Fibroblast of villous mesenchyme (primary cell): ENCODE data around the gene ANKLE1. TPM values are rescaled to one million over a fixed set of nuclear protein-coding genes. Genes with fewer than 3 reads are reported as not detected.

ENCODE experiments used
- DNase-seq: peaks from one replicate; pipeline ENCODE4 v3.0.0-alpha.2; 2010; ENCODE audit warnings: low read depth
- H3K4me3 ChIP-seq: 2 replicates; pipeline ENCODE4 v1.5.1; 2011; ENCODE audit warnings: low read depth, mild to moderate bottlenecking, low read length
- CTCF ChIP-seq: IDR thresholded peaks from 2 replicates; pipeline ENCODE4 v1.5.1; 2012; ENCODE audit warnings: low read depth, mild to moderate bottlenecking, low read length; ENCODE audit not compliant: insufficient read depth
- total RNA-seq: library from RNA; depleted of rRNA; stranded (reverse); fragments of >200 nt; gene quantifications from 2 replicates; pipeline ENCODE4 v1.2.3, GENCODE V29; 2012

ANKLE1 gene
- total RNA-seq, 1 donor: 0.86 TPM

DNA sequence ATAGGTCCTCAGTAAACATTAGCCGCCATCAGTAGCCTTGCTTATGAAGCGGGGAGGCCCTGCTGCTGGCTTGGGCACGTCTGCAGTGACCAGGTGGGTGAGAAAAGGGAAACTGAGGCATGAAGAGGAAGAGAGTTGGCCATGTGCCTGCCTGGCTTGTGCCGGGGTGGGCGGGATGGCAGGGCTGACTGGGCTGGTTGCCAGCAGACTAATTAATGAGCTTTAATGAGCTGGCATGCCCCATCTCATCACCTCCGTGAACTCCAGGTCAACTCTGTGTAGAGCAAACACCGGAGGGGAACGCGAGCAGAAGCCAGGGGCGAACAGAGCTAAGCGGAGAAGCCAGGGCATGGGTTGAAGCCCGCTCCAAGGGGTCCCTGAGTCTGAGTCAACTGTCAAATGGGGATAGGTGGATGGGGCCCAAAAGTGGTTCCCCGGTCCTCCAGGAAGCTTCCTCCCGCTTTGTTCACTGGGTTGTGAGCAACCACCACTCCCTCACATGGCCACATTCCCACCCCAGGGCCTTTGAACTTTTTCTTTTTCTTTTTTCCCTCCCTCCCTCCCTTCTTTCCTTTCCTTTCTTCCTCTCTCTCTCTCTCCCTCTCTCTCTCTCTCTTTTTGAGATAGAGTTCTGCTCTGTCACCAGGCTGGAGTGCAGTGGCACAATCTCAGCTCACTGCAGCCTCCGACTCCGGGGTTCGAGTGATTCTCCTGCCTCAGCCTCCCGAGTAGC, 44.7 kb upstream of the ANKLE1 start:
- H3K4me3 ChIP-seq: no peak overlapping the region
- DNase-seq: no peak
- no peak for TF ChIP-seq CTCF

DNA sequence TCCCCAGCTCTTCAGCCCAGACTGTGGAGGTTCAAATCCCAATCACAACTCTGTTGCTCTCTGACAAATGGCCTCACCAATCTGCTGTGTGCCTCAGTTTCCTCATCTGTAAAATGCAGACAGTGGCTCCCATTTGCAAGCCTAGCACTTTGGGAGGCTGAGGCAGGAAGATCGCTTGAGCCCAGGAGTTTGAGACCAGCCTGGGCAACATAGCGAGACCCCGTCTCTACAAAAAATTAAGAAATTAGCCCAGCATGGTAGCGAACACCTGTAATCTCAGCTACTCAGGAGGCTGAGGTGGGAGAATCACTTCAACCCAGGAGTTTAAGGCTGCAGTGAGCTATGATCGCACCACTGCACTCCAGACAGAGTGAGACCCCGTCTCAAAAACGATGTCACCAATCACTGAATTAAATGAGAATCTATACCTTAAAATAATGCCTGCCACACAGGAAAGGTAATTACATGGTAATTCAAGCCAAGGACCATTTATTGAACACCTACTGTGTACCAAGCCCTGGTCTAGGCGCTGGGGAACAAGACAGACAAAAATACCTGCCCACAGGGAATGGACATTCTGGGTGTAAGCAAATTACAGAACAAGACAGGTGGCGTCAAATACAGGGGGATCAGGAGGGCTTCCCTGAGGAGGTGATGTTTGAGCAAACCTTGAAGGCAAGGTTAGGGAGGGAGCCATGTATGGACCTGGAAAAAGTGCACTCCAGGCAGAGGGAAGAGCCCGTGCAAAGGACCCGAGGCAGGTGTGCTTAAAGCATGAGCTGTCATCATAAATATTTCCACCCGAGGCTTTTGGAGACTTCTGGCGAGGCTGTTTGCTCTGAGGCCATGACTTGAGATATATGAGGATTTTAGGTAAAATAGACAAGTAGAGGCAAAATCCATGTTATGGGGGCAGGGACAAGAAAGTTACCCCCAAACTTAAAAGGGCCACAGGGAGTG, 43.7 kb upstream of the ANKLE1 start:
- TF ChIP-seq CTCF: no peak
- no peak overlapping the region for H3K4me3 ChIP-seq
- DNase-seq: no peak

DNA sequence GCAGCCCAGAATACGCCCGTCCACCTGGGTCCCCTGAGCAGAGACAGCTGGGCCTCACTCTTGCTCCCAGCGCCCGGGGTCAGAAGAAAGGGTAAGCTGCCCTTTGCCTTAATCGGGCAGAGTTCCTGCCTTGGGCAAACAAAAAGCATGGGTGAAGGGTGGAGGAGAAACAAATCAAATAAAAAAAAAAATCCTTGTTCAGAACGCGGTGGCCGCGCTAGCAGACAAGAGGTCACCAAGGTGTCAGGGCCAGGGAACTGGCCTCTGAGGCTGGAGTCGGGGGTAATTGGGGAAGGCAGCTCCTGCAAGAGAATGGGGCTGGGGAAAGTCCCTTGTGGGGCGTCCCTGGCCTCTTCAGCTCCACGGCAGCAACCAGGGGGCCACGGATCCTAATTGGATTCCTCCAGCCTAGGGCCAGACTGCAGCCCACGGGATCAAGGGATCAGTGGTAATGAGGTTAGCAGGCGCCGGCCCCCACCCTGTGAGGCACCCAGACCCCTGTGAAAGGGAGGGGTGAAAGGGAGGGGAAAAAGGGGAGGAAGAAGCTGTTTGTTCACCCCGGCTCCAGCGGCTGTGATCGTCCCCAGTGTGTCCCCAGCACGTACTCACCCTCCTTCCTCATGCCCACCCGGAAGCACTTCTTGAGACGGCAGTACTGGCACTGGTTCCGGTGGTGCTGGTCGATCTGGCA, 41.5 kb upstream of the ANKLE1 start:
- DNase-seq: no peak
- no peak overlapping the region for H3K4me3 ChIP-seq
- no peak for TF ChIP-seq CTCF

GRCh38 chr19:17240826-17241399, 40.8 kb upstream of the ANKLE1 start:
- DNase-seq: no peak
- TF ChIP-seq CTCF: no peak
- no peak overlapping the region for H3K4me3 ChIP-seq

DNA sequence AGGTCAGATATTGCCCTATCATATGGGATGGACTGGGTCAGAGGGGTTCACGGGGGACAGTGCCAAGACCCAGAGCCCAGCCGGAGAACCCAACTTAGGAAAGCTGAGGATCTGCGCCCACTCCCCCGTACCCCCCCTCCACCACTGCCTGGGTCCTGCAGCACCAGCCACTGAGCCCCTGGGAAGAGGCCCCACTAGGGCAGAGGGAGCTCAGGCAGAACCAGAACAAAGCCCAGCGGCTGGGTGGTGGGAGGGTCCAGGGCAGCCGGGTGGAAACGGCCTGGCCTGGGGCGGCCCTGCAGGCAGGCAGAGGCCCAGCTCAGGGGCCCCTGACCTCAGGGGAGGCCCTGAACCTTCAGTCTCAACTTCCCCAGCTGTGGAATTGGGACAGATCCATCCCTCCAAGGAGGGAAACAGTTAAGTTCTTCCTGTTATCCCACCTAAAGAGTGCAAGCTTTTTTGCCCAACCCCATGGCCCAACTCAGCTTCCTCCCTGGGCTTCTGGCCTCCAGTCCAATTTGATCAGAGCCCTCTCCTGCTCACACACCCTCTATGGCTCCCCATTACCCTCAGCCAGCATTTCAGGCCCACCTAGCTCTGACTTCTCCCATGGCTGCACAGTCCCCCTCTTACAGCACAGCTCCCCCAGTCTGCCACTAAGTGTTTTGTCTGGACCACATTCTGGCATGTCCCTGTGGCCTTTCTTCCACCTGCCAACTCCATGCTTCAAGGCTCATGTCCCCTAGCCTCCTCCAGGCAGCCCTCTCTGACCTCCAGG, 39.1 kb upstream of the ANKLE1 start:
- no peak for DNase-seq
- no peak for TF ChIP-seq CTCF
- H3K4me3 ChIP-seq: peak overlapping the region; percentile 96
